Breast epithelium (tissue), 3 donors: Measurements from ENCODE around the gene KRT83.

ENCODE experiments used
- CTCF ChIP-seq, 3 donors: fragments of 450-650 bp; IDR thresholded peaks; one replicate each; pipeline ENCODE4 v1.5.1; 2016 to 2017; ENCODE audit warnings: antibody characterized with exemption in 3 of 3, mild to moderate bottlenecking in 3 of 3, moderate library complexity in 3 of 3
- POLR2AphosphoS5 ChIP-seq, 3 donors: sonication (generic); formaldehyde crosslinking; IDR thresholded peaks; one replicate each; pipeline ENCODE4 v1.6.1; 2017; ENCODE audit warnings: antibody characterized with exemption in 3 of 3

DNA sequence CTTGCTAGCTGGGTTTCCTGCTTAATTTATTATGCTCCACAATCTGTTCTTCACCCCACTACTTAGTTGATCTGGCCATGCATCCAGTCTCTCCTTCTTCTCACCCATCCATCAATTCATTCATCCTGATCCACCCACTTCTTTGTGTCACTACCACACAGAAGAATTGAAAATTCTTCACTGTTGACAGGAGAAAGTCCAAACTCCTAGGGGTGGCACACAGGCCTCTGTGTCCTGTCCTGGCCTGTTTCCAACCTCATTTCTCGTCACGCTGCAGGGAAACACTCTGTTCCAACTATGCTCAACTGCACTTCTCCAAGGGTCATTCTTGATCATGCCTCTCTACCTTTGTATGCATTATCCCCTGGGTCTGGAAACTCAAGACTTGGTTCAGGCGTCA, 10.6 kb upstream of the KRT83 start:
- TF ChIP-seq POLR2AphosphoS5 (IDR thresholded peaks at IDR 0.05) (no peak), CTCF (IDR thresholded peaks at IDR 0.05) (no peak)
